ENCODE results near the gene MEGF8. TPM values are rescaled to one million over a fixed set of nuclear protein-coding genes. Genes with fewer than 3 reads are reported as not detected.
A peak's percentile ranks its signal among the peaks of the same experiment; 100 is the strongest.

The MEGF8 gene
- total RNA-seq, 4 donors from 2014 or later: 10.7 to 21.5 (median 16.1) TPM

GRCh38 chr19:42324655-42325307 is 654 bp upstream of the MEGF8 start:
- H3K27ac ChIP-seq: no peak overlapping the region
- H3K36me3 ChIP-seq: no peaks in the 10 kb centered on the region
- TF ChIP-seq POLR2A (IDR thresholded peaks at IDR 0.05) (no peak), POLR2AphosphoS5 (IDR thresholded peaks at IDR 0.05) (no peak), EP300 (IDR thresholded peaks at IDR 0.05) (no peak), CTCF (IDR thresholded peaks at IDR 0.05) (no peak)
- DNase-seq (ENCODE audit: low spot score in 2 of 2): no peak
- peak overlapping the region; percentile 92 for H3K4me3 ChIP-seq
- 4% methylated on average over 26 of the region's 38 CpGs for WGBS
- no peaks in the 10 kb centered on the region for H3K9me3 ChIP-seq
- peaks cover 28% of the 10 kb centered on the region for H3K27me3 ChIP-seq
- peaks cover 36% of the 10 kb centered on the region for H3K4me1 ChIP-seq

- Histone ChIP-seq H3K4me1 (peaks cover 36% of the 10 kb centered on the region), H3K27ac (peak overlapping the region; percentile 60), H3K27me3 (peaks cover 28% of the 10 kb centered on the region), H3K4me3 (peak overlapping the region; percentile 92), H3K36me3 (no peaks in the 10 kb centered on the region), H3K9me3 (no peaks in the 10 kb centered on the region)
- WGBS: 7% methylated on average over 14 of the region's 37 CpGs
- TF ChIP-seq POLR2A (IDR thresholded peaks at IDR 0.05) (no peak), CTCF (IDR thresholded peaks at IDR 0.05) (no peak)
- no peak for DNase-seq (ENCODE audit: low spot score in 2 of 2)
Observed at GRCh38 chr19:42325896-42326771, 699 bp downstream of the MEGF8 start.

- no peak overlapping the region for H3K27ac ChIP-seq
- H3K4me3 ChIP-seq: no peak overlapping the region
- no peak for DNase-seq (ENCODE audit: low spot score in 2 of 2)
- TF ChIP-seq EP300 (IDR thresholded peaks at IDR 0.05) (no peak), CTCF (IDR thresholded peaks at IDR 0.05) (no peak), POLR2A (IDR thresholded peaks at IDR 0.05) (no peak), POLR2AphosphoS5 (IDR thresholded peaks at IDR 0.05) (no peak)
- H3K9me3 ChIP-seq: no peaks in the 10 kb centered on the region
- no peaks in the 10 kb centered on the region for H3K36me3 ChIP-seq
- H3K4me1 ChIP-seq: peaks cover 36% of the 10 kb centered on the region
- peaks cover 27% of the 10 kb centered on the region for H3K27me3 ChIP-seq
Observed at GRCh38 chr19:42326969-42327368, 1.5 kb downstream of the MEGF8 start.

- Histone ChIP-seq H3K4me1 (peaks cover 36% of the 10 kb centered on the region), H3K36me3 (no peaks in the 10 kb centered on the region), H3K27ac (no peak overlapping the region), H3K27me3 (peaks cover 23% of the 10 kb centered on the region), H3K4me3 (no peak overlapping the region), H3K9me3 (no peaks in the 10 kb centered on the region)
- WGBS: 86% methylated on average over 5 of the region's 5 CpGs
- no peak for DNase-seq (ENCODE audit: low spot score in 2 of 2)
- TF ChIP-seq POLR2A (IDR thresholded peaks at IDR 0.05) (no peak), CTCF (IDR thresholded peaks at IDR 0.05) (no peak), EP300 (IDR thresholded peaks at IDR 0.05) (no peak), POLR2AphosphoS5 (IDR thresholded peaks at IDR 0.05) (no peak)
Observed at GRCh38 chr19:42327381-42327780, 1.9 kb downstream of the MEGF8 start.

- H3K36me3 ChIP-seq: no peaks in the 10 kb centered on the region
- H3K9me3 ChIP-seq: no peaks in the 10 kb centered on the region
- no peak overlapping the region for H3K4me3 ChIP-seq
- 46% methylated on average over 1 of the region's 1 CpG for WGBS
- peaks cover 18% of the 10 kb centered on the region for H3K27me3 ChIP-seq
- H3K4me1 ChIP-seq: peaks cover 36% of the 10 kb centered on the region
- no peak for DNase-seq (ENCODE audit: low spot score in 2 of 2)
- H3K27ac ChIP-seq: no peak overlapping the region
- TF ChIP-seq POLR2A (IDR thresholded peaks at IDR 0.05) (no peak), CTCF (IDR thresholded peaks at IDR 0.05) (no peak), POLR2AphosphoS5 (IDR thresholded peaks at IDR 0.05) (no peak), EP300 (IDR thresholded peaks at IDR 0.05) (no peak)
Observed at GRCh38 chr19:42328106-42328505, 2.7 kb downstream of the MEGF8 start.

All from suprapubic skin (tissue), 4 donors.